HuH-7.5 (cell line): ENCODE results near the gene GDNF.
A peak's percentile ranks its signal among the peaks of the same experiment; 100 is the strongest.

ENCODE experiments used
- DNase-seq: peaks from one replicate; pipeline ENCODE4 v3.0.0; 2011; ENCODE audit warnings: low spot score

The GDNF gene

DNA sequence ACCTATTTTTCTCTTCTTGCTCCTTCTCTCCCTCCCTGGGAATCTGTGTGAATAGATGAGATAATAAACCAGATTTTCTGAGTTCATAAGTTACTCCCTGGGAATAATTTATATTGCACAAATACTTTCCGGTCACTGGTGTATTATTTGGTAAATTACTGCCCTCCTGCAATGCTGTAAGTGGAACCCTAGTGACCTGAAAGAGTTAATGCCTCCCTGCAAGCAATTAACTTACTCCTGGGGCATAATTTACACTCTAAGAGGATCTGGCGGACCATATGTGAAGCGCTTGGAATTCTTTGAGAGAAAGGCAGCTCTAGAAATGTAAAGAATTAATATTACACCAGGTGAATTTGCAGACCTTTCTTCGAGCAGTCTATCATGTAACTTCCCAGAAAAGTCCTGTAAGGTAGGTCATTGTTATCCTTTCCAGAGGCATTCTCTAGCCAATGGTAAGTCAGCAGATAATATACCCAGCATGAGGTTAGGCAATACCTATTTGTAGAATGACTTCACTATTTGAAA is 7.0 kb upstream of the GDNF start:
- DNase-seq, result no peak

DNA sequence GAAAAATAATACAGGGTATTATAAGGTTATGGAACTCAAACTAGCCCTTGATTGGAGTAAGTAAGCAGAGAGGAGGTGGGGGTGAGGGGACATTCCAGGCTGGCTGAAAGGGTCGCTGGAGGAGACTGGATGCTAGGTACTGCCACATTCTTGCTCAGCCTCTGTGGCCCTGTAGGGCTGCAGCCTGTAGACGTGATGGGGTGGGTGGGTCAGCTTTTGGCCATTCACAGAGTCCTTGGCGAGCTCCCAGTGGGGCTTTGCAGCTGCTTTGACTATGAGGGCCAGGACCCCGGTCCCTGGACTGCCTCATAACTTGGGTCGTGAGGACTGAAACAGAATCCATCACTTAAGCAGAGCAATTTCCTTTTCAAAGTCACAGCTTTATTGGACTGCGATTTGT is 4.2 kb upstream of the GDNF start:
- no peak for DNase-seq

- DNase-seq, result no peak
Observed at GRCh38 chr5:37842048-37842447, 2.2 kb upstream of the GDNF start.

DNA sequence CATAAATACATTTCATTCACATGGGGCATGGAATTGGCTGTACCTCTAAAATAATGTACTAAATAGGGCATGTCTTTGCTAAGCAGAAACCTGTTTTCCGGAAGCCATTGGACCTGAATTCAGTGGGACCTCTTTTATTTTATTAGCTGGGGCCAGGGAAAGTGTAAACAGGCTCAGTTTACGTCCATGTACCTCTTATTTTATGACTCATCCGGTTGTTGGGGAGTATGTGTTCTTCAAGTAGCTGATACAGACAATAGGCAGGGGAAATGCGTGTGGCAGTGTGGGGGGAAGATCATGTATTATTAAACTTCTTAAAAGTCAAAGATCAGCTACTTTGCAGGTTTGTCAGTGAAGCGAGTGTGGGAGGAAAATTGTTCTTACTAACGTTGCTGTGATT is 1.4 kb upstream of the GDNF start:
- DNase-seq, result no peak

- peak; percentile 88 for DNase-seq
Observed at GRCh38 chr5:37840053-37841034, 503 bp upstream of the GDNF start.

GRCh38 chr5:37838933-37839341 is 904 bp downstream of the GDNF start:
- DNase-seq, result no peak

- peak; percentile 80 for DNase-seq
Observed at GRCh38 chr5:37838152-37838932, 1.5 kb downstream of the GDNF start.

DNA sequence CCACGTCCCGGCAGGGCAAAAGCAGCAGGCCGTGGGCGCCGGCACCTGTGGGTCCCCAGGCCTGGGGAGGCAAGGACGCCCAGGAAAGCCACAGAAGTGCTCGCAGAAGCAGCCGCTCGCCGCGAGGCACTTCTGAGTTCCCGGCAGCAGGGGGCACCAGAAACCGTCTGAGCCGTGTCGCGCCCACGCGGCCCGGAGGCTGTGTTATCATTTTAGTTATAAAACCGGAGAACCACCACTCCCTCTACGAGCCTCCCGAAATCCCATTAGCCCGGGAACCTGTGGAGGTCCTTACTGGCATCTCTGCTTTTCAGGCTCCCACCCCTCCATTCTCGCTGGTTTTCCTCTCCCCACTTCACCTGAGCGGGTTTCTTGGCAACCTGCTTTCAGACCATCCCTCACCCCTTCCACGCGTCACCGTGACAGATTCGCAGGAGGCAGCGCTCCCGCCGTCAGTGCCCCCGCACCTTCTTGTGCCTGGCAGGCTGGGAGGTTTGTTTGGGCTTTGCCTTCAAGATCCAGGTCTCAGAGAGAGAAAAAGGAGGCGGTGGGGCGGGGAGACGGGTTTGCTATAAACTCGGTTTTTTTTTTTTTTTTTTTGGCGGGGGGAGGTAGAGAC is 2.3 kb downstream of the GDNF start:
- peak; percentile 84 for DNase-seq

DNA sequence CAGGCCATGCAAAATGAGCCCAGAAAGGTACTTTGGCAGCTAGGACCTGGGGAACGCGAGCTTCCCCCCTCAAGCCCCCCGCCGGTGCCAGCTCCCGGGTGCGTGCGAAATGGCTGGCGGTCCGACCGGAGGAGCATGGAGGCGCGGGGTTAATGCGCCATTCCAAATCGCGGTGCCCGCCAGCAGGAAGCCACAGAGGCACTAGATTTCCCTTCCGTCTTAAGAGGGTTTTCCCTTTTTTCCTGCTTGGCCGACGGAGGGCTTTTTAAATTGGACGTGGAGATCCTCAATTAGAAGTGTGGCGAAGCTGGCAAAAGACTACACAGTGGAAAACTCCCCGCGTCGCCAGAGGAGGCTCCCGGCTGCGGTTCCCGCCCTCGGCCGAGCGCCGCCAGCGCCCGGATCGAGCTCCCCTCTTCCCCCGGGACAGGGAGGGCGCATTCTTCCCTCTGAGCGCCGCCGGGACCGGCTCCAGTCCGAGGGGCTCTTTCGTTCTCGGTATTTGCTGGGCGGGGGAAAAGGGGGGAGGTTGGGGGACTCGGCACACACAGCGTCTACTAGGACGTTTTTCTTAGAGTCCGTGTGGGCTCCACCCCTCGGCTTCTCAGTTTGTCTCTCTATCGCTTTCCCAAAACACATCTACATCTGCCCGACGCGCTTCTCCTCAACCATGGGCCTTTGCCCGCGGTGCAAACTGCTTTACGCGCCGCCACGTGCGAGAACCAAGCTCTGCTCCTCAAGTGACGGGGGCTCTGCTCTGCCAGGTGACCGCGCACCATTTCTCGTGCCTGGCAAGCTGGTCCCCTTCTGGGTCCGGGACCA is 3.0 kb downstream of the GDNF start:
- DNase-seq, result no peak

- DNase-seq, result no peak
Observed at GRCh38 chr5:37836235-37836591, 3.6 kb downstream of the GDNF start.

- no peak for DNase-seq
Observed at GRCh38 chr5:37835380-37835973, 4.4 kb downstream of the GDNF start.

DNA sequence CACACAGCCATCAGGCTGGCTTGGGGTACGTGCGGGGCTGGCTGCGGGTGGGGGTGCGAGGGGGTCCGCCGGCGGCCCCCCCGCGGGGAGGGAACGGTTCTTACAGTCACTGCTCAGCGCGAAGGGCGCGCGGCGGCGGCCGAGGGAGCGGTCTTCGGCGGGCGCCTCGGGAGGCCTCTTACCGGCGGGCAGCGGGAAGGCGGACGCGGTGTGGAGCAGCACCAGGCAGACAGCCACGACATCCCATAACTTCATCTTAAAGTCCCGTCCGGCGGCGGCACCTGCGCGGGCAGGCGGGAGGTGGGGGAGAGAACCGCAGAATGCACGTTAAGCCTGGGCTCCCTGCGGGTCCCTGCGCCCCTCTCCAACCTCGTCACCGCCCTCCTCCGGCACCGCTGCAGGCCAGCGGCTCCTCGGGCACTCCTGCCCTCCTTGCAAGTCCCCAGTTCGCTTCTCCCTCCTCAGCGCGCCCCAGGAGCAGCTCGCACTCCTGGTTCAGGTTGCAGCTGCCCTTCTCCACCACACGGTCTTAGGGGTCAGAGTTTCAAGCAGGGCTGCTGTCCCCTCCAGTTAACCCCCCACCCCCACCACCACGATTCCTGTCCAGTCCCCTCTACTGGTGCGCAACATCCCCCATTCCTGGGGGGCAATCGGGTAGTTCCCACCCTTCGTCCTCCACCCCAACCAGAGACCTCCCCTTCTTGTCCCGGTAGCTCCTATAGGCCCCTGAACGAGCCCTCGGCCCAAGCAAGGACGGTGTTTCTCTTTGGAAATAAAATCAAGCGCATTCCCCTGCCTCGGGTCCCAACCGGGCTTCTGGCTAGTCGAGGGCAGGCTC is 5.1 kb downstream of the GDNF start:
- no peak for DNase-seq

DNA sequence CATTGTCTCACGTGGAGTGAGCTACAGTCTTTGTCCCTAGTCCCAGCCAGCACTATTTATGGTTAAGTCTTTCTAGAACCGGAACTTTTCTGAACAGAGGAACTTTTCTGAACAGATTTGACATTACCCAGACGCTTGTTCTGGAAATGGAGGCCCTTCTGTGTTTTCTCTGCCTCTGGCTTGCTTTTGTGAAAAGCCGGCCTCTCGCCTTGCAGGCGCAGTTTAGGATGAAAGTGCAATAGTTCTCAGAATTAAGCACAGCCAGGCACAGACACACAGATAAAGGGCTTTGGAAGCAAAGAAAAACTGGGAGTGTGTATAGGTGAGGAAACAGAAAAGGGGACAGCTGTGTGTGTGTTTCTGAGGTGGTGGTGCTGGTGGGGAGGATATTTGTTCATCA is 5.9 kb downstream of the GDNF start:
- DNase-seq, result no peak

- DNase-seq, result no peak
Observed at GRCh38 chr5:37831821-37832534, 7.9 kb downstream of the GDNF start.

GRCh38 chr5:37830348-37830747 is 9.5 kb downstream of the GDNF start:
- no peak for DNase-seq

DNA sequence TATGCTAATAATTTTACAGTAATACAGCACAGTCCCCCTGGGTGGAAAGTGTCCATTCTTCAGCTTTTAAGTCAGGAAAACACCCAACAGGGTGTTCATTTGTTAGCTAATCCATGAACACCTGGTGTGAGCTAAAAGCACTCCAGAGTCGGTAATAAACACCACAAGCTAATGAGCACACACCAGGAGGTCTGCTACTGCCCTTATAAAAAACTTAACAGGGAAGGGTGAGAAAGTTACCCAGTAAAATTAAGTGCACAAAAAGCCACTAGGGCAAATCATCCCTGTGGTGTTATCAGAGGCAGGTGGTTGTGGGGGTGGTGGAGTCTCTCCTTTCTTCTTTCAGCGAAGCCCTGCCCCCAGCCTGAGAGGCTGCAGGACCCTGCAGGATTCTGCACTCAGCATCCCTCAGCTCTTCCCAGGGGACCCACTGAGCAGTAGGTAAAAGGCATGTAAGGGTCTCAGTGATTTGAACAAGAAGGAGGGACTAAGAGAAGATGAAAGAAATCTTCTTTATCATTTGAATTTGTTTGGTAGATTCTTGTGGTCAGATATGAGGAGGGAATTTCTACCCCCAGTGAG is 14.4 kb downstream of the GDNF start:
- DNase-seq, result no peak

DNA sequence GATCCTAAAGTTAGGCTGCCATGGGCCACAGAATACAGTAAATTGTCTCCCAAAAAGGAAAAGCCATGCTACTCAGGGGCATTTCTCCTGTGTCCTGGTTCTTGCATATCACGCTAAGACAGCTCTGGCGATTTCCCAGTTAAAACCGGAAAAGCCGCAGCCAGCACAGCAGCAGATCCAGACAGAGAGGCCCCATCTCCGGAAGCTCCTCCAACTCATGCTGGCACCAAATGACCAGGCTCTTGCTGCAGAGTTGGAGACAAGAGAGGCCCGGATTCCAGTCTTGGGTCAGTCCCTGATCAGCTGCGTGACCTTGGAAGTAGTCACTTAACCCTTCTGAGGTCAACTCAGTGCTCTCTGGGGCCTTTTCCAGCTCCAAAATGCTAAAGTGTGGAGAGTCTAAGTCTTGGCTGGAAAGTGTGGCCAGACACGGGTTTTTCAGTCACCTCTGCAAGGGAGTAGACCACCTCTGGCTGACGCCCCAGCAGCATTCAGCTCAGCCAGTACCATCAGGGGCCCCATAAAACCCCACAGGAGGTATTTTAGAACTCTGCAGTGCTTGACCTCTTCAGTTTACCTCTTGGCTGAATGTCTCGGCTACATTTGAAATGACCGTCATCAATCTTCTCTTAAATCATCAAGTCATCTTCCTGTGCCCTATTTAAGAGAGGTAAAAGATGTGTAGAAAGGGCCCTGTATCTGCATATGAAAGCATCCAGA is 16.2 kb downstream of the GDNF start:
- no peak for DNase-seq

GRCh38 chr5:37816883-37817282 is 23.0 kb downstream of the GDNF start:
- no peak for DNase-seq

DNA sequence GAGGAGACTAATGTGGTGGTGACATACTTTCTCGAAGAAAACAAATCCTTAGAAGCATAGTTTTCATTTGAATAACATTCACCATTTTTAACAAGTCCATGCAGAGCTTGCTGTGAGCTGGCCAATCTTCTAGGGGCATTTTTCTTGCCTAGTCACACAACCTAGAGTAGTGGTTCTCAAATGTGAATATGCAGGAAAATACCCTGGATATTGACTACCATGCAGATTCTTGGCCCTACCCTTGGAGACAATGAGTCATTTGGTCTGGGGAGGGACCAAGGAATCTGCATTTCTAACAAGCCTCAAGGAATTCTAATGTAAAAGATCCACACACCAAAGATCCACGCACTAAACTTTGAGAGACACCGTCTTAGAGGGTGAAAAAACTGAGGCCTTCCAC is 23.5 kb downstream of the GDNF start:
- no peak for DNase-seq
